ENCODE data around the gene AURKAIP1. TPM values are rescaled to one million over a fixed set of nuclear protein-coding genes. Genes with fewer than 3 reads are reported as not detected.

Gene AURKAIP1
- total RNA-seq, 1 experiment from 2014 or later = 196 TPM

DNA sequence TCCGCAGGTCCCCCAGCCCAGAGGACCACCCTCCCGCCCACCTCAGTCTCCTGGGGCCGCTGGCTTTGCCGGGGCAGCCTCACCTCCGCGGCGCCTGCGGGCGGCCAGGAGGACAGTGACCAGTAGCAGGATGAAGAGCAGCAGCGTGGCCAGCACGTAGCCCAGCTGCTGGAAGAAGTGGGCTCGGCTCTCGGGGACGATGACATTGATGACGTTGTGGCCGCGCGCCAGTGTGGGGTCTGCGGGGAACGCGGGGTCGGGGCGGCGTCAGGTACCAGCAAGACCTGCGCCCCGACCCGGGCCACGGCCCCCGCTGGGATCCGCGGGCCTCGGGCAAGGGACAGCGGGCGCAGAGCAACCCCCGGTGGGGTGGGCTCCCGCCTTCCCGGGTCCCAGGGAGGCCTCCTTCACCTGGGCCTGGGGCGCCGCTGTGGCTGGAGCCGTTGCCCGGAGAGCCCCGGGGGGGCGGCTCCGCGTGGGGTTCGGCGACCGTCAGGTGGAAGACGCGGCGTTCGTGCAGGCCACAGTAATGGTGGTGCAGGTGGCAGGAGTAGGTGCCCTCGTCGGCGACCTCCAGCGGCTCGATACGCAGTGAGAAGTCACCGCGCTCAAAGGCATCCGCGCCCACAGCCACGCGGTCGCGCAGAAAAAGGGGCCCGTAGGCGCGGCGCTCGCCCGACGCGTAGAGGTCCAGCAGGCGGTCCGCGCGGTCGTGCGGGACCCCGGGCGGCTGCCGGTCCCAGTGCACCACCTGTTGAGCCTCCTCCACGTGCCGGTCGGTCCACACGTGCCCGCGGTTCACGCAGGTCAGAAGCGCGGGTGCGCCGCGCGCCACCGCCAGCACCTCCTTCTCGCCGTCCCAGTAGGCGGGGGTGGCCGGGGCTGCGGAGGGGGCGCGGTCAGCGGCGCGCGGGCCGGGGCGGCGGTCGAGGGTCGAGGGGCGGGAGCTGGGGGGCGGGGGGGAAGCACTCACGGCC is 20.4 kb downstream of the AURKAIP1 start:
- H4K20me1 ChIP-seq (ENCODE audit: control insufficient read depth, insufficient read depth, insufficient read length) = no peaks in the 10 kb centered on the region
- H2AK5ac ChIP-seq (ENCODE audit: insufficient read length, low read length) = no peak overlapping the region
- no peak overlapping the region for H3K23ac ChIP-seq (ENCODE audit: insufficient read length, low read depth, low read length)
- no peaks in the 10 kb centered on the region for H3K79me1 ChIP-seq (ENCODE audit: insufficient read depth, low read depth, low read length, poor library complexity, severe bottlenecking)
- no peak overlapping the region for H4K5ac ChIP-seq (ENCODE audit: insufficient read length, low read depth, low read length)
- no peak overlapping the region for H3K56ac ChIP-seq (ENCODE audit: insufficient read length, low read depth, low read length)
- H3K27me3 Mint-ChIP-seq (ENCODE audit: low read depth) = peaks cover 37% of the 10 kb centered on the region
- H3K14ac ChIP-seq (ENCODE audit: insufficient read depth, low read length) = no peak overlapping the region
- peaks cover 7% of the 10 kb centered on the region for H3K23me2 ChIP-seq (ENCODE audit: insufficient read length, low read depth, low read length, poor library complexity, severe bottlenecking)
- no peak overlapping the region for H3K18ac ChIP-seq (ENCODE audit: insufficient read length, low read depth, low read length)
- H2BK12ac ChIP-seq (ENCODE audit: insufficient read length, low read depth, low read length) = no peak overlapping the region
- H3K4me1 Mint-ChIP-seq = peaks cover 27 to 48% of the 10 kb centered on the region in 2 experiments
- no peak overlapping the region for H3T11ph ChIP-seq (ENCODE audit: low read length)
- no peak for DNase-seq
- H2BK5ac ChIP-seq (ENCODE audit: insufficient read length, low read length) = no peak overlapping the region
- H3K4ac ChIP-seq (ENCODE audit: low read depth, low read length) = no peak overlapping the region
- no peaks in the 10 kb centered on the region for H3K9me3 ChIP-seq (ENCODE audit: control insufficient read depth, low read depth, low read length)
- H3K79me2 ChIP-seq (ENCODE audit: insufficient read depth, low read length) = no peaks in the 10 kb centered on the region
- H3K36me3 Mint-ChIP-seq (ENCODE audit: insufficient read depth in 1 of 3, low read depth in 3 of 3) = peaks cover 0 to 8% (median 2%) of the 10 kb centered on the region in 3 experiments; a peak in 1 of 7 replicates
- H3K4me2 ChIP-seq (ENCODE audit: insufficient read depth, insufficient read length, low read length) = peak overlapping the region; percentile 62
- H2BK120ac ChIP-seq (ENCODE audit: low read depth, low read length, poor library complexity, severe bottlenecking) = no peak overlapping the region
- H3K27ac ChIP-seq (ENCODE audit: insufficient read length, low read depth, low read length) = no peak overlapping the region
- H4K91ac ChIP-seq (ENCODE audit: insufficient read length, low read depth, low read length) = no peak overlapping the region
- peak overlapping the region in 1 of 3 experiments; percentile 40; a peak in 1 of 7 replicates for H3K27ac Mint-ChIP-seq
- no peak overlapping the region for H2AFZ ChIP-seq (ENCODE audit: low read length)
- H3K9ac ChIP-seq (ENCODE audit: extremely low read depth, insufficient read length, low read length) = no peak overlapping the region
- H3K9me3 Mint-ChIP-seq = no peaks in the 10 kb centered on the region
- no peak for TF ChIP-seq CTCF (conservative IDR thresholded peaks at IDR 0.05)
- WGBS (ENCODE audit: extremely low coverage, insufficient read length, low lambda C conversion rate) = no CpG with 5 or more reads among the region's 116 CpGs
- peak overlapping the region; percentile 58 to 85 for H3K4me3 Mint-ChIP-seq
- H2BK20ac ChIP-seq (ENCODE audit: low read depth, low read length, poor library complexity, severe bottlenecking) = no peak overlapping the region
- peaks cover 4% of the 10 kb centered on the region; the same call in 1 of the 2 replicates for H3K27me3 ChIP-seq (ENCODE audit: insufficient read depth, low read length)
- H2BK15ac ChIP-seq (ENCODE audit: low read depth, low read length) = no peak overlapping the region
- H4K8ac ChIP-seq (replicated peaks; ENCODE audit: insufficient read length, low read depth, low read length) = no peak overlapping the region
- no peaks in the 10 kb centered on the region; the same call in 1 of the 2 replicates for H3K4me1 ChIP-seq (ENCODE audit: insufficient read depth, low read length)

Data from H9 (cell line).